Suppressor macrophage treated with lipopolysaccharide for 4 hours (primary cell): ENCODE results near the gene JSRP1.
A peak's percentile ranks its signal among the peaks of the same experiment; 100 is the strongest.

Source experiments
- DNase-seq: peaks from one replicate; pipeline ENCODE4 v3.0.0-alpha.2; 2020

JSRP1 gene

DNA sequence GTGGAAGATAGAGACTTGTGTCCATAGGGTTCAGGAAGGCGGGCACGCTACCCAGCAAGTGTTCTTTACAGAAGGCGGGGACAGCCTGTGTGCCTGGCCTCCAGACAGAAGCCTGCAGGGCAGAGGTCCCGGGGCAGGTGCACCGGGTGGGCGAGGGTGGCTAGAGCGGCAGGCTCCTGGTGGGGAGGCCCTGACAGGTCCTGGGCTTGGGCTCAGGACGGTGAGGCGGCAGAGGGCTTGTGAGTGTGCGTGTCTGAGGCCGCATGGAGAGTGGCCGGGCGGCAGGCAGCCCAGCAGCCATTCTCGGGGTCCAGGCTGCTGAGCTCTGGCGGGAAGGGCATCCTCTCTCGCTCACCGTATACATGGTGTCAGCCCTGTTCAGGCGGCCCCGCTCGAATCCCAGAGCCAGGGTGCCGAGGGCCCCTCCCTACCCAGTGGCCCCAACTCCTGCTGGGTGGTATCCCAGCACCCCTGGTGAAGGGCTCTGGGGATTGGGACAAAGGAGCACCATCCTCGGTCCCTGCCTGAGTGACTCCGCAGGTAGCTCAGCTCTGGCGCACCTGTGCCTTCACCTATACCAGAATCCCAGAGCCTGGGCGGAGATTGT, 10.1 kb downstream of the JSRP1 start:
- DNase-seq, result no peak

DNA sequence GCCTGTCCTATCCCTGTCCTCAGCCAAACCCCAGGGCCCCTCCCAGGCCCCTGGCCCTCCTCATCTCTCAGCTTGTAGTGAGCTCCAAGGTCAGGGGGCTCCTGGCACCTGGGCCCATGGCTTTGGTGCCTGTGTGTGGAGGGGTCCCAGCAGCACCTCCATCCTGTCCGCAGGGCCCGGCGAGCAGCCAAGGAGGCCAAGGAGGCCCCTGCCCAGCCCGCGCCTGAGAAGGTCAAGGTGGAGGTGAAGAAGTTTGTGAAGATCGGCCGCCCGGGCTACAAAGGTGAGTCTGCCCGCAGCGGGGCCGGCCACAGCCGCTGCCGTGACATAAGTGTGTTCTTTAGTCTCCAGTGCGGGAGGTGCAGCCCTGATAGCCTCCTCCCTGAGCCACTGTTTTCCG, 10.9 kb downstream of the JSRP1 start:
- no peak for DNase-seq

GRCh38 chr19:2244486-2244885, 11.7 kb downstream of the JSRP1 start:
- no peak for DNase-seq

DNA sequence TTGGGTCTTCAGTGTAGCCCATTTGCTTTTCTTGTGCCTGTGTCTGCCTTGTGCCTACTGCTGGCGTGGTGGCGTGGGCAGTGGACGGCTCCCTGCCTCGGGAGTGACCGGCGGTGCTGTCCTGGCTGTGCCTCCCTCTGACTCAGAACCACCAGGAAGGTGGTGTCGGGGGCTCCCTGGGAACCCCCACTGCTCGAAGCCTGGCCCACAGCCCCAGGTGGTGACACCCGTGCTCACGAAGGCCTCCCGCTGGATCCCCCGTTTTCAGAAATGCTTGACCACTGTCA, 12.1 kb downstream of the JSRP1 start:
- no peak for DNase-seq

- no peak for DNase-seq
These were observed 12.7 kb downstream of the JSRP1 start for GRCh38 chr19:2243274-2244124.

DNA sequence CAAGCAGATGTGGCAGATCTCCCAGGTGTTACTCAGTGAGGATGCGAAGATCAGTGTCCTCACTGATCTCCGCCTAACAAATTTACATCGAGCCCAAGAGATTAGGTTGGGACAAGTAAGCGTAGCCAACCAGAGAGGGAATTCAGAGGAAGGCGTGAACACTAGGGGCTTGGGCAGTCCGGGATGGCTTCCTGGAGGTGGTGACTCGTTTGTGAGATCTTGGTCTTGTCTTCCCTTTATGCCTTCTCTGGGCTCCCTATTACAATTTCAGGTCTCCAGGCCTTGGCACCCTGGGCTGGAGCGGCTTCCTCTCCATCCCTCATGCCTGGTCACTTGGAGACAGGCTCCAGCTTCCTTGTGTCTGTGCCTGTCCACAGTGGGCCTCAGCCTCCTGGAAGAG, 13.4 kb downstream of the JSRP1 start:
- no peak for DNase-seq

- DNase-seq, result no peak
These were observed 14.1 kb downstream of the JSRP1 start for GRCh38 chr19:2242092-2242537.

GRCh38 chr19:2240881-2241760, 15.1 kb downstream of the JSRP1 start:
- DNase-seq, result no peak

DNA sequence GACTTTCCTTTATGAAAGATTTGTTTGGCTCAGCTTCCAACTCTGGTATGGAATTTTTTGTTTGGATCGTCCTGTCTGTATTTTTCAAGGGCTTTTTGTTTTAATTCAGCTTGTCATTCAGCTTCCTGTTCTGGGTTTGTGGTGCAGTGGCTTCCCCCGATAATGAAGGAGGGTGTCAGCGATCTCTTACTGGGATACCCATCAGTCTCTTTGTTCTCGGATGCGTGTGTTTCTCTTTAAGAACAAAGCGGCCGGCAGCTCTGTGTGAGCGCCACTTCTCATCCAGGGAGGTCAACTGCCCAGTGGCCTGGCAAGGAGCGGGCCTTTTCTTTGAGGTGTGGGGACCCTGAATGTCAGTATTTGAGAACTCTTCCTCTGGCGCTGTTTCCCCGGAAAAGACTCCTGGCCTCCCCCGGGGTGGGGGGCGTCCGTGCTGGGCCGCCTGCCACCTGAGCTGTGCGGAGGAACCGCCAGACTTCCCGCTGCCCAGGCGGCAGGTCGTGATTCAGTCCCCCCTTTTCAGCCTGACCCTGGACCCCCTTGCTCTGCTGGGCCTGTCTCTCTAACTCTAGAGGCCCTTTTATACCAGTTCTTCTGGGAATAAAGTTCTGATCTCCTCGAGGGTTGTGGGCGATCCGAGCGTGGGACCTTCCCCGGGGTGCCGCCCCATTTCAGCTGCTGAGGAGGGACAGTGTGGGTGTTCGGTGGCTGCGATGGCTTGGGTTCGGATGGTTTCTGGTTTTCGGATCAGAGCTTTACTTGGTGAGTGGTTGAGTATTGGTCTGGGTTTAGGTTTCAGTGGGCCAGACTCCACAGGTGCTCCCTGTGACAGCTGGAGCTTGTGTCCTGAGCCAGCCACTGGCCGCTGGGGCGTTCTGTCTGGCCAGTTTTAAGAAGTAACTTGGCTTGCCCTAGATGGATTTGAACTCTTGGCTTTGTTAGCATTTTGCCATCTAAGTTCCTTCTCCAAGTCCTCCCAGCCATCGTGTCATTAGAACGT, 16.1 kb downstream of the JSRP1 start:
- peak; percentile 51 for DNase-seq

DNA sequence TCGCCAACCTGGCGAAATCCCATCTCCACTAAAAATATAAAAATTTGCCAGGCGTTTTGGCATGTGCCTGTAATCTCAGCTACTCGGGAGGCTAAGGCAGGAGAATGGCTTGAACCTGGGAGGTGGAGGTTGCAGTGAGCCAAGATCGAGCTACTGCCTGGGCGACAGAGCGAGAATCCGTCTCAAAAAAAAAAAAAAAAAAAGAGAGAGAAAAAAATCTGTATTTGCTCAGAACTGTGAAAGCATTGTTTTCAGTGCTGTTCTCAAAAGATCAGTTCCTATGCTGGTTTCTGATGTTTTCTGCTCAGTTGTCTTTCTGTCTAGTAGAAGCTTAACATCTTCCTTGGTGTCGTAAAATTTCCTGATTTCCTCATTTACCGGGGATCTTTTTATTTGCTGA, 17.0 kb downstream of the JSRP1 start:
- peak; percentile 39 for DNase-seq

GRCh38 chr19:2237869-2238153, 18.4 kb downstream of the JSRP1 start:
- DNase-seq, result no peak

GRCh38 chr19:2237051-2237868, 19.0 kb downstream of the JSRP1 start:
- no peak for DNase-seq

- DNase-seq, result peak; percentile 99
These were observed 19.7 kb downstream of the JSRP1 start, which contains the start of the genes PLEKHJ1 and SF3A2 for GRCh38 chr19:2236314-2237050. TSS of gene PLEKHJ1 (minus strand) at chr19:2236329. CDS start at chr19:2236248, 81 bp downstream. TSS of gene SF3A2 (plus strand) at chr19:2236824. CDS start at chr19:2243419, 6,595 bp downstream.

GRCh38 chr19:2236064-2236313, 20.2 kb downstream of the JSRP1 start:
- DNase-seq, result no peak

GRCh38 chr19:2235381-2236063, 20.7 kb downstream of the JSRP1 start:
- peak; percentile 45 for DNase-seq

GRCh38 chr19:2234996-2235380, 21.2 kb downstream of the JSRP1 start:
- no peak for DNase-seq

DNA sequence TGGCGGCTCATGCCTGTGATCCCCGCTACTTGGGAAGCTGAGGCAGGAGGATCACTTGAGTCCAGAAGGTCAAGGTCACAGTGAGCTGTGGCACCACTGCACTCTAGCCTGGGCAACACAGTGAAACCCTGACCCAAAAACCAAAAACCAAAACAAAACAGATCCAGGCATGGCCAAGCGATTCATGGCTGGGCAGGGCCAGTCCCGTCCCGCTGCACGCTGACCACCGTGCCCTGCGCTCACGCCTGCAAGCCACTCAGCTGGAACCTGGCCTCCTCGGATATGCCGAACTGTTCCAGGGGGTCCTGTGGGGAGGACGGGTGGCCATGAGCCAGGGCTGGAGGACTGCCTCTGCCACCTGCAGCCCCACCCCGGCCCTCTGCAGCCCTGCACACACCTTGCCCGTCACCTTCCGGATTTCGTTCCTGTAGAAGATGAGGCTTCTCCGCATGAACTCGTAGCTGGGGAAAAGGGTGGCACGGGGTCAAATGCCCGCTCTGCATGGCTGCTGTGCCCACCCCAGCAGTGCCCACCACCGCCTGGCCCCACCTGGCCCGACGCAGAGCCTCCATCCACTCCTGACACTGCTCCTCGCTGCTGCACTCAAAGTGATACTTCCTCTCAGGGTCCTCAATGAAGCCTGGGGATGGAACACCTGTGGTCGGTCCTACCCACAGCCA, 22.5 kb downstream of the JSRP1 start:
- DNase-seq, result no peak

DNA sequence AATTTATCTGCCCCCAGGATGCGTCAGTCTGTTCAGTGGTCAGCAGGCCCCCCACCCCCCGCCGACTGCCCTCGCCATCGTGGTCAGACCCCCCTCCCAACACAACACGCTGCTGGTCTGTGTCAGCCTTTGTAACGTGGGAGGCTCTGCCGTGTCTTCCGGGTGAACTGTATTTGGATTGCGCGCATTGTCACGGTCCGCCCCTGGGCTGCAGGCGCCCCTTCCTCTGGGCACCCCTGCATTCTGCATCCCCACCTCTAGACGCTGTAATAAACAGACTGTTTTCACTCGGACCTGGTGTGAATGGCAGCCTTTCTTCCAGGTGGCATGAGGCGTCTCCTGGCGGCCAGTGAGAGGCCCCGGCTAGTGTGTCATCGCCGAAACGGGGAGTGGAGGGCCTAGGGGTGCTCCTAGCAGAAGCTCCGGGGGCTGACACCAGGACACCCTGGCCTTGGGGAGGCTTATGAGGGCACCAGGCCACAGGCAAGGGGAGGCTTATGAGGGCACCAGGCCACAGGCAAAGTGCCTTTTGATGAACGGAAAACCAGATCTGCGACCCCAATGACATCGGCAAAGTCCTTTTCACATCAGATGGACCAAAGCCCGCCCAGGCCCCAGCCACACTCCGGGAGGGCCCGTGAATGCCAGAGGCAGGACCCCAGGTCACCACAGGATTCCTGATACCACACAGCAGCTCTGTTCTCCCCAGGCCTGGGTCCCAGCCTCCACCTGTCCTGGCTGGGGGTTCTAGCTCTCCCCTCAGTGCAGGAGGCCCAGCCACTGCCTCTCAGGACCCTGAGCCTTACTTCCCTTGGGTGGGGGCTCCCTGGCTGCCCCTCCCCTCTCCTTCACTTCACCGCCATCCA, 23.7 kb downstream of the JSRP1 start:
- no peak for DNase-seq
